Stromal cell of bone marrow (primary cell): ENCODE measurements around the gene SH3TC1.

Experiments
- DNase-seq: peaks from one replicate; pipeline ENCODE4 v3.0.0-alpha.2; 2012; ENCODE audit warnings: low read depth

The SH3TC1 gene

GRCh38 chr4:8289956-8290700 is 91.0 kb downstream of the SH3TC1 start:
- DNase-seq: no peak

- no peak for DNase-seq
These were observed 91.5 kb downstream of the SH3TC1 start for GRCh38 chr4:8290701-8290970.
